Umbilical cord (tissue), 2 donors: ENCODE results near the gene FGFBP2. TPM values are rescaled to one million over a fixed set of nuclear protein-coding genes. Genes with fewer than 3 reads are reported as not detected.

Source experiments
- DNase-seq: peaks from one replicate; pipeline ENCODE4 v3.0.0-alpha.2; 2015; ENCODE audit warnings: low spot score
- total RNA-seq: library from RNA; depleted of rRNA; stranded (reverse); fragments of >200 nt; gene quantifications from one replicate; pipeline ENCODE4 v1.2.3, GENCODE V29; 2014; ENCODE audit warnings: low replicate concordance; ENCODE audit not compliant: insufficient read depth

The FGFBP2 gene
- total RNA-seq, 1 donor from 2014 or later = 6.3 TPM

GRCh38 chr4:15968551-15969300, 5.8 kb upstream of the FGFBP2 start:
- DNase-seq = no peak

- no peak for DNase-seq
Measured at GRCh38 chr4:15965325-15965724, 2.4 kb upstream of the FGFBP2 start.

GRCh38 chr4:15964159-15964558, 1.2 kb upstream of the FGFBP2 start:
- DNase-seq = no peak

GRCh38 chr4:15963576-15963975, 601 bp upstream of the FGFBP2 start:
- no peak for DNase-seq

- DNase-seq = no peak
Measured at GRCh38 chr4:15961781-15962510, 1.0 kb downstream of the FGFBP2 start.

GRCh38 chr4:15958562-15958961, 4.4 kb downstream of the FGFBP2 start:
- no peak for DNase-seq

- peak; percentile 37 for DNase-seq
Measured at GRCh38 chr4:15956179-15956850, 6.7 kb downstream of the FGFBP2 start.

GRCh38 chr4:15955670-15956069, 7.3 kb downstream of the FGFBP2 start:
- no peak for DNase-seq

- no peak for DNase-seq
Measured at GRCh38 chr4:15953625-15954024, 9.3 kb downstream of the FGFBP2 start.

GRCh38 chr4:15951781-15952180, 11.2 kb downstream of the FGFBP2 start:
- DNase-seq = no peak

GRCh38 chr4:15948826-15949225, 14.1 kb downstream of the FGFBP2 start:
- DNase-seq = no peak

- no peak for DNase-seq
Measured at GRCh38 chr4:15947684-15948083, 15.3 kb downstream of the FGFBP2 start.

- no peak for DNase-seq
Measured at GRCh38 chr4:15945516-15945915, 17.5 kb downstream of the FGFBP2 start.

GRCh38 chr4:15944895-15945294, 18.1 kb downstream of the FGFBP2 start:
- DNase-seq = no peak

- DNase-seq = no peak
Measured at GRCh38 chr4:15942283-15942682, 20.7 kb downstream of the FGFBP2 start.

GRCh38 chr4:15938640-15939039, 24.3 kb downstream of the FGFBP2 start, which contains the start of gene FGFBP1:
Gene FGFBP1, minus strand, starts transcription at chr4:15938740. Its CDS starts 2,108 bp downstream, at chr4:15936632.
- DNase-seq = no peak

GRCh38 chr4:15938182-15938581, 24.8 kb downstream of the FGFBP2 start:
- peak; percentile 25 for DNase-seq

GRCh38 chr4:15936495-15936894, 26.5 kb downstream of the FGFBP2 start:
- no peak for DNase-seq

GRCh38 chr4:15935504-15936402, 27.2 kb downstream of the FGFBP2 start:
- no peak for DNase-seq

- DNase-seq = no peak
Measured at GRCh38 chr4:15934259-15934658, 28.7 kb downstream of the FGFBP2 start.

GRCh38 chr4:15931451-15932210, 31.3 kb downstream of the FGFBP2 start:
- no peak for DNase-seq
